GM19467 (cell line): ENCODE results near the gene NUMB.
A peak's percentile ranks its signal among the peaks of the same experiment; 100 is the strongest.

Experiments
- ATAC-seq: cut with Tn5 transposase; IDR thresholded peaks from one replicate; pipeline ENCODE4 v1.9.1; 2021; ENCODE audit warnings: mild to moderate bottlenecking, moderate library complexity; ENCODE audit not compliant: unreplicated experiment

The NUMB gene

DNA sequence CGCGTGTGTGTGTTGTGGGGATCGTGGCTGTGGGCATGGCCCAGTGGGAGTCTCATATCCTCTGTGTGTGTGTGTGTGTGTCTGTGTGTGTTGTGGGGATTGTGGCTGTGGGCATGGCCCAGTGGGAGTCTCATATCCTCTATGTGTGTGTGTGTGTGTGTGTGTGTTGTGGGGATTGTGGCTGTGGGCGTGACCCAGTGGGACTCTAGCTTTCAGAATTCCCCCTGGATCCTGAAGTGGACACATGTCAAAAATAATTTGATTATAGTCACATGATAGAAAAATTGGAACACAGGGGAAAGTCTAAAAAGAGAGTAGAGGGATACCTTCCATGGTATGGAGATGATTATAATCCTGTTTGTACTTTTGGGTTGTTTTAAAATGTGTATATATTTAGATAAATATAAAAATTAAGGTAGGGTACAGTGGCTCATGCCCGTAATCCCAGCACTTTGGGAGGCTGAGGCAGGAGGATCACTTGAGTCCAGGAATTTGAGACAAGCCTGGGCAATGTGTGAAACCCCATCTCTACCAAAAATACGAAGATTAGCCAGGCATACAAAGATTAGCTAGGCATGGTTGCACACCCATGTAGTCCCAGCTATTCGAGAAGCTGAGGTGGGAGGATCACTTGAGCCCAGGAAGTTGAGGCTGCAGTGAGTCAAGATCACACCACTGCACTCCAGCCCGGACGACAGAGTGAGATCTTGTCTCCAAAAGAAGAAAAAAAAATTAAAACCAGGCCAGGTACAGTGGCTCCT, 210.1 kb downstream of the NUMB start:
- ATAC-seq: no peak

- ATAC-seq: no peak
These were observed 211.8 kb downstream of the NUMB start for GRCh38 chr14:73246387-73247150.

DNA sequence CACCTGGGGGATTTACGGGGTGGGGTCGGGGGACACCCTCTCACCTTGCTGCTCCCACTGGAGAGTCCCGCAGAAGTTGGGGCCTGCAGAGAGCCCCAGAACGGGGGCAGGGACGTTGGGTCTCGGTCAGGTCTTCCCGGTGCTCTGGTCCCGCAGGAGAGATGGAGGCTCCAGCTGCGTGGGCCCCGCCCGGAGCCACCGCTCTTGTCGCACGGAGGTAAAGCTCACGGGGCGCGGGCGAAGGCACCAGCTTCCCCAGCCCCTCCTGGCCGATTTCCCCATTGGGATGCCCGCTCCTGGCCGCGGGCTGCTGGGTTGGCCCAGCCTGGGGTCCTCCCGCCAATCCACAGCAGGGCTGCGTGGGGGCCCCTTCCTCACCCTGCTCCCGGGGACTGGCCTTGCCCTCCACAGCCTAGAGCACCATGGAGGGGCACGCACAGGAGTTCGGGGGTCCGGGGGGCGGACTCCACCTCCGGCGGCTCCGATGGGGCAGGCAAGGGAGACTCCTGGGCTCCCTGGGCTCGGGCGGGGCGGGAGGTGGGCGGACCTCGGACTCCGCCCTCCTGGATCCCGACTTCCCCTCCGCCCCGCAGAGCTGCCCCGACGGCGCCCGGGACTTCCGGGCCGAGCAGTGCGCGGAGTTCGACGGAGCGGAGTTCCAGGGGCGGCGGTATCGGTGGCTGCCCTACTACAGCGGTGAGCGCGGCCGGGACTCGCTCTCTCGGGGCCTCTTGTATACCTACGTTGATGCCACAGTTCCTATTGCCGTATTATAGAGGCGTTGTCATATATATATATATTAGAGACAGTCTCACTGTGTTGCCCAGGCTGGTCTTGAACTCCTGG, 212.6 kb downstream of the NUMB start:
- ATAC-seq: peak; percentile 49

GRCh38 chr14:73244541-73245290, 213.6 kb downstream of the NUMB start:
- no peak for ATAC-seq

- no peak for ATAC-seq
These were observed 214.6 kb downstream of the NUMB start for GRCh38 chr14:73243748-73244147.

GRCh38 chr14:73243341-73243740, 215.0 kb downstream of the NUMB start:
- no peak for ATAC-seq

DNA sequence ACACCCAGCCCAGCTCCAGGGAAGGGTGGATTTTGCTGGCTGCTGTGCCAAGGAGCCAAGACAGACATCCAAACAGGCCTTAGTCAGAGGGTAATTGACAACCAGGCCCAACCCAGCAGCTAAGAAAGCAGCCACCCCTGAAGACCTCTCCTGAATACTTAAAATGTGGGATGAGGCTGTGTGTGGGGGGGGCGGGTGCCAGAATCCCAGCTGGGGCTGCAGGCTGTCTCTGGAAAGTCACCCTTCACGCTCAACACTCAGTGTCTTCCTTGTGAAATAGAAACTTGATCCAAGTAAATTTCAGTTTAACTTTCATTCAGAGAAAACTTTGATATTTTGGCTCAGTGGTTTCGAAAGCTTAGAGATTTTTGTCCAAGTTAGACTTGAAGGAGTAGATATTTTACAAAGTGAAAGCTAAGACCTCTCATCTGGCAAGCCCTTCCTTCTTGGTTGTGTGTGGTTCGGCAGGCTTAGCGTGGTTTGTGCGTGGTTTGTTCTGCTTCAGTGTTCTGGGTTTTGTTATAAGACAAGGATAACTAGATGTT, 215.9 kb downstream of the NUMB start:
- ATAC-seq: no peak

DNA sequence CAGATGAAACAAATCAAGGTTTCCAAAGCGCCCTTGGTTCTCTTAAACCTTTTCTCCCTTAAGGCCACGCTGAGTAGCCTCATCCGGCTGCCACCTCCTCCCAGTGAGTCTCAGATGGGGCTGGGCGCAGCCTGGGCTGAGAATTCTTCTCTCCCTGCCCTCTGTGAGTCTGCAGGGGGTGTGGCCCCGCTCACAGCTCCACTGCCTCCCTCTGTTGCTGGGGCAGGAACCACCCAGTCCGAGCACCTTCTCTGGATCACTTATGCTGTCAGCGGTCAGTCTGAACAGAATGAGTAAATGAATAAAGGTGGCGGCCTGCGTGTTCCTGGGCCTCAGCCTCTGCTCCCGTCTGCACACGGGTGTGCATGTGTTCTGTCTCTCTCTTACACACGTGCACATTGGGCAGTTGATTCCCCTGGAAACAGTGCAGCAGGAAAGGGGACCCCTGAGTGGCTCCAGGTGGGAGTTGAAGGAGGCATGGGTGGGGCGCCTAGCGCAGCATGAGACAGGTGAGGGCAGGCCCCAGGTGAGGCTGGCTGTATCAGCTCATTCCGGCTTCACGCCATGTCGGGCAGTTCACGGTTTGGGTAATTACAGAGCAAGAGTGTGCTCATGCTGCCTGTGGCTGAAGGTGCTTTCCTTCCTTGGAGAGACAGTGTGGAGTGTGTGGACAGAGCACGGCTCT, 216.7 kb downstream of the NUMB start:
- ATAC-seq: no peak

GRCh38 chr14:73240816-73241480, 217.4 kb downstream of the NUMB start:
- no peak for ATAC-seq

GRCh38 chr14:73239393-73240241, 218.7 kb downstream of the NUMB start:
- no peak for ATAC-seq

GRCh38 chr14:73238941-73239340, 219.4 kb downstream of the NUMB start:
- ATAC-seq: no peak

DNA sequence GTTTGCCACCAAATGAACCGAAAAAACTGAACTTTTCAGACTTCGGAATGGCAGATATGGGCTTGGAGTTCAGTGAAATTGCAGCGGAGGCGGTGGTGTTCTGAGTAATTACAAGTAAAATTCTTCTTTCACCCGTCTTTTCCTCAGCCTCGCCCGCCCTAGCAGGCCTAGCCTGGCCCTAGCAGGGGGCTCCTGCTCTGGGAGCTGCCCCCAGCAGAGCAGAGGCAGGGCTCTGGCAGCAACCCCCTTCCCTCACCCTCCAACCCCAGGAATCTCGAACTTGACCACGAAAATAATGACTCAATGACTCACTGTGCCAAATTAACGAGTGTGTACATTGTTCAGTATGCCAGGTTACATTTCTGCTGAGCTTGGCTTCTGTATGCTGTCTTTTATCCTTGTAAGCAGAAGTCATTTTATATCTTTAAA, 219.9 kb downstream of the NUMB start:
- ATAC-seq: no peak

GRCh38 chr14:73237786-73238423, 220.4 kb downstream of the NUMB start:
- ATAC-seq: no peak

DNA sequence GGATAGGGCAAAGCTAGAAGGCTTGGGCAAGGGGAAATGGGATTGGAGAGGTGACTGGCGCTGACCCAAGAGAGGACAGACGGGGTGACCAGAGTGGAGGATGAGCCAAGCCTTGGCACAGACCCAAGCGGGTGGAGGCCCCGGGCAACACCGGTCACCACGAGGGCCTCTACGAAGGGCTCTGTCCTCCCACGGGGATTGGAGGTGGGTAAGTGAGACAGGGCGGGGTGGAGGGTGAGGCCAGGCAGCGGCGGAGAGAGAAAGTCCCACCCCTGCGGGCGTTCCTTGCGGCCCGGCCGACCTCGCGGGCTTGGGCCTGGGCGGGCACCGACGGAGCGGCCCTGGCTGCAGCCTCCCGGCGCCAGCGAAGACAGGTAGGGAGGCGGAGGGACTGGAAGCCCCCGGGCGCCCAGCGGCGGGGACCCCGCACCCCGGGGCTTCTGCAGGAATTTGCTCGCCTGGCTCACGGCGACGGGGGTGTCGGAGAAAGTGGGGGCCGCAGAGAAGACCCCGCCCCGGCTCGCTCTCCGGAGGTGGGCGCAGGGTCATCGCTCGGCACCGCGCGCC, 221.0 kb downstream of the NUMB start, which contains the start of gene PAPLN:
Gene PAPLN, plus strand, starts transcription at position 288 of the 567 bp plus-strand sequence. CDS start 2,273 bp downstream, outside the sequence.
- ATAC-seq: no peak

DNA sequence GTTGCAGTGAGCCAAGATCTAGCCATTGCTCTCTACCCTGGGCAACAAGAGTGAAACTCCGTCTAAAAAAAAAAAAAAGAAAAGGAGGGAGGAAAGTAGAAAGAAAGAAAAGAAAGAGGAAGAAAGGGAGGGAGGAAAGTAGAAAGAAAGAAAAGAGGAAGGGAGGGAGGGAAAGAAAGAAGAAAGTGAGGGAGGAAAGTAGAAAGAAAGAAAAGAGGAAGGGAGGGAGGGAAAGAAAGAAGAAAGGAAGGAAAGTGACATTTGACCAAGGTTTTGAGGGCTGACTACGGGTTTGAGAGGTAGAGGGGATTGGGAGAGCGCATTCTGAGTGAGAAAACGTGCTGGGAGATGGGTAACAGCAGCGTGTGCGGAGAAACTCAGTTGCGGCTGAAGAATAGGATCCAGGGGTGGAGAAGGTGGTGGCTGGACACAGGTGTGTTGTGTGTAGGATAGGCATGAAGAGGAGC, 221.6 kb downstream of the NUMB start:
- no peak for ATAC-seq

DNA sequence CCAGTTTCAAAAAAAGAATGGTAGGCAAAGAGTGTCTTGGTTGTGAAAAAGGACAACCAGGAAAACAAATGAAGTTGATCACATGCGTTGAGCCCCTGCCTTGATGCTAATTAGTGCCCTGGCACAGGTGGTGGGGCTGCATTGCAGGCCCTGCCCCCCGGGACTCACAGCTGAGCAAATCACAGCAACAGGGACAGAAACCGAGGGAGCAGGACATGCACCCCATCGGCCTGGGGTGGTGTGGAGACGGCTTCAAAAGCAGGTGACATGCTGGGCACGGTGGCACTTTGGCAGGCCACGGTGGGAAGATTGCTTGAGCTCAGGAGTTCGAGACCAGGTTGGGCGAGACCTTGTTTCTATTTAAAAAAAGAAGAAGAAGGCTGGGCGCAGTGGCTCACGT, 222.2 kb downstream of the NUMB start:
- no peak for ATAC-seq

DNA sequence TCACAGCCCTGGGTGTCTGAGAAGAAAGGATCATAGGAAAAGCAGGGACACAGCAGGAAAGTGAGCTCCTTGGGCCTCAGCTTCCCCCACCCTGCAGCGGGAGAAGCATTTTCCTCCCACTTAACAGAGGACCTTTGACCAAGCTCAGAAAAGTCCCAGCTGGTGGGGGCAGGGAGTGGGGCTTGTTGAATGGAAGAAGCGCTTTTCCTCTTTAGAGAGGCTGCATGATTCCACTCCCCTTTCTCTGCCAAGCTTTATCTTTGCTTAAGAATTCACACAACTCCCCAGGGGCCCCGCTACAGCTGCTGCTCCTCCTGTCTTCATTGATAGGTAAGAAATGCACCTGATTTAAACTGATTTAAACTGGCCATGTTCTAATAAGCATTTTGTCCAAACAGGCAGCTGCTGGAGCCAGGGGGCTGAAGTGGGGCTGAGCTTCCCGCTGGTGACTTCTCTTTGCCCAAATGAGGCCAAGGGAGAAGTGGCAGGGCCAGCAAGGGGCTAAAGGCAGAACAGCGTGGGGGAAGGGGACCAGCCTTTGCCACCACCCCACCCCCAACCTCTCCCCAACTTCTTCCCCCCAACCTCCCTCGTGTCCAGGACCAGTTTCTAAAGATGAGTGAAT, 222.7 kb downstream of the NUMB start:
- no peak for ATAC-seq
